ENCODE results near the gene TEKTIP1.

Gene TEKTIP1

DNA sequence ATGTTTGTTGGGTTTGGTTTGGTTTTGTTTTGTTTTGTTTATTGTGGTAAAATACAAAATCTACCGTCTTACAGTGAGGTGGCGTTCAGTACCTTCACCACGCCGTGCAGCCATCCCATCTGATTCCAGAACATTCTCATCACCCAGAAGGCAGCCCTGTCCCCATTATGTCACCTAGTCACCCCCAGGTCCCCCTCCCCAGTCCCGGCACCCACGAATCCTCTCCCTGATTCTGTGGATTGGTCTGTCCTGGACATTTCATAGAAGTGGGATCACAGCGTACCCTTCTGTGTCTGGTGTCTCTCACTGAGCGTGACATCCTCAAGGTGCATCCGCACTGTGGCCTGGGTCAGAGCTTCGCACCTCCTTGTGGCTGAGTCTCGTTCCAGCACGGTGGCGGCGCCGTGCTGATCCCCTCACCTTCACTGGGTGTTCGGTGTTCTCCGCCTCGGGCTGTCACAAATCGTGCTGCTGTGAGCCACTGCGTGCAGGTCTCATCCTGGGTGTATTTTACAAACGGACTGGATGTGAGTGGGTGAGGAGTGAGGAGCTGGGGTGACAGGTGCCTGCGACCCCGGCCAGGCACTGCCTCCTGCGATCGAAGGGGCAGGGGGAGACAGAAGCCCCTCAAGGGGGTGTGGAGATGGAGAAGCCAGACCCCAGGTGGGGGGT is 580 bp upstream of the TEKTIP1 start:
- no peak for DNase-seq

DNA sequence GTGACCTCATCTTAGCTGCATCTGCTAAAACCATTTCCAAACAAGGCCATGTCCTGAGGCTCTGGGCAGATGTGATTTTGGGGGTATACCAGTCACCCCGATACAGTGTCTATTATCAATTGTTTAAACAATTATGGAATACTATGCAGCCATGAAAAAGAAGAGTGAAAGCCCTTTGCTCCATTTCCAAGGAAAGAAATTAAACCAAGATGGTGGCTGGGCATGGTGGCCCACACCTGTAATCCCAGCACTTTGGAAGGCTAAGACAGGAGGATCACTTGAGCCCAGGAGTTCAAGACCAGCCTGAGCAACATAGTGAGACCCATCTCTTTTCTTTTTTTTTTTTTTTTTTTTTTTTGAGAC is 763 bp downstream of the TEKTIP1 start:
- no peak for DNase-seq

DNA sequence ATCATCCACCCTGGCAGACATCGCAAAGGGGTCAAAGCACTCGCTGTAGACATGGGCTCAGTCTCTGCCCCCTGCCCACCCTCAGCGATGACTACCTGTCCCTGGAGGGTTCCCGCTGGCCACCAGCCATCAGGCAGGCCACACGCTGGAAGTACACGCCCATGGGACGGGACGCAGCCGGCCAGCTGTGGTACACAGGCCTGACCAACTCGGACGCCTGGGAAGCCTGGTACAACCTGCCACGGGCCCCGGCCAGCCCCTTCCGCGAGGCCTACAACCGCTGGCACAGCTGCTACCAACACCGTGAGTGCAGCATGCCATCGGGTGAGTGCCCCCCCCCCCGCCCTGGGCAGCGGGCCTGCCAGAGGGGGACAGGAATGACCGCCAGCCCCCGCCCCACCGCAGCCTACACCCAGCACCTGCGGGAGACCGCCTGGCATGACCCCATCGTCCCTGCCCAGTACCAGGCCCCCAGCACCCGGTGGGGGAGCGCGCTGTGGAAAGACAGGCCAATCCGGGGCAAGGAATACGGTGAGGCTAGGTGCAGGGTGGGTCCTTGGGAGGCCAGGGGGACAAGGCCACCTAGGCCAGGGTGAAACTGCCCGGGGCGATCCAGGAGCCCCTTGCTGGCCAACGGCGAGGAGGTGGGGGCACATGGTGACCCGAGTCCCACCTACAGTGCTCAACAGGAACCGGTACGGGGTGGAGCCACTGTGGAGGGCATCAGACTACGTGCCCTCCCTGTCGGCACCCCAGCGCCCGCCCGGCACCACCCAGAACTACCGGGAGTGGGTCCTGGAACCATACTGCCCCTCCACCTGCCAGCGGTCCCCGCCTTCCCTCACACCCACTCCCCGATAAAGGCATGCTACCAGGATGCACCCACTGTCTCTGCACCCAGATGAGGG is 4.4 kb downstream of the TEKTIP1 start:
- no peak for DNase-seq

DNA sequence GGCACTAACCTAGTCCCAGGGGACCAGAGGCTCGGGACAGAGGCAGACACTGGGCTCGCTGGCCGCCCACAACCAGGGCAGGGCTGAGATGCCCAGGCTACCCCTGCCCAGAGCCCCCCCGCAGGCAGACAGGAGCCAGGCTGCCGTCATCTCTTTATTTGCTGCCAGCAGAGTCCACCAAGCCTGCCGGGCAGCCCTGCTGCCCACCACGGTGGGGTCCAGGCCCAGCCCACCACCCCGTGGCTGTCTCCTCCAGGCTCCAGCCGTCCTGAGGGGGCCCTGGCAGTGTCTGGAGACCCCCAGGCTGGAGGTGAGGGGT is 5.0 kb downstream of the TEKTIP1 start:
- no peak for DNase-seq

DNA sequence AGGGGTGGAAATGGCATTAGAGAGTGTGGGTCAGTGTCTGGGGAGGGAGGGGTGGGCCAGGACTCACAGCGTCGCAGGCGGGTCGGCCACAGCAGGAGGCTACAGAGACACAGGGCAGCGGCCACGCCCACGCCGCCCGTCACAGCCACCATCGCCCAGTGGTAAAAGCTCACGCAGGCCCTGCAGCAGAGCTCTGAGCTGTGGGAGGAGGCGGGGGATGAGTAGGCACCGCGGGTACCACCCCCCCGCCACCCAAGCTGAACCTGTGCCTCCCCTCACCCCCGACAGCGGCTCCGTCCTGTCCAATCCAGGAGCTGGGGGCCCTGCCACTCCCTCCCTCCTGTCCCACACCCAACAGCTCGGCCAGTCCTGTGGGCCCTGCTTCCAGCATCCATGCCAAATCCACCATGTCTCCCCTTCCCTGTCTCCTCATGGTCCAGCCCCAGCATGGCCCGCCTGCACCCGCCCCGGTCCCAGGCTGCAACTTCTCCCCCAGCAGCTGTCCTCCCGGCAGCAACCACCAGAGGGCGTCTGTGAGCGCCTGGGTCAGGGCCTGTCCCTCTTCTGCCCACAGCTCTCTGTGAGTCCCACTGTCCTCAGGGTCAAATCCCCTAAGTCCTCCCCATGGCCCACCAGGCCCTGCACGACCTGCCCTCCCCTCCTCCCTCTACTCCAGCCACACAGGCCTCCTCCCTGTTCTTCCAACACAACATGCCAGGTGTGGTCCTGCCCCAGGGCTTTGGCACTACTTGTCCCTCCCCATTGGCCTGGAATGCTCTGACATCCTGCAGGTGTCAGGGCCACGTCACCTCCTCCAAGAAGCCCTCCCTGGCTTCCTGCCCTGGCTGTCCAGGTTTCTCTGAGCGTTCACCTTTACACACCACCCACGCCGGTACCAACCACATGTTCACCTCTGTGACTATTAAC is 6.0 kb downstream of the TEKTIP1 start:
- peak; percentile 92 to 94 for DNase-seq

DNA sequence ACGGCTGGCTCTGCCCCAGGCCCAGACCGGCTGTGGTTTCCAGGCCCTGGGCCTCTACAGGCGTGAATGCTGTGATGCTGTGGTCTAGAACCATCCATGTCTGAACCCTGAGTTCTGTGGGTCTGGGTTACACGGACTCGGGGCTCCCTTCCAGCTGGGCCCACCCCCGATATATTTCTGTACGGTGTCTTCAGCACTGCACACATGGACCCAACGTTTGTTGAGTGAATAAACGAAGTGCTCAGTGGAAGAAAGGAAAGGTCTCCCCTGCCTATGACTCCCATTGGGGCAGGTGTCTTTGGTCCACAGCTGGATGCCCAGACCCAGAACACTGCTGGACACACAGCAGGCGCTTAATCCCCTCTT is 6.7 kb downstream of the TEKTIP1 start:
- DNase-seq, result no peak

DNA sequence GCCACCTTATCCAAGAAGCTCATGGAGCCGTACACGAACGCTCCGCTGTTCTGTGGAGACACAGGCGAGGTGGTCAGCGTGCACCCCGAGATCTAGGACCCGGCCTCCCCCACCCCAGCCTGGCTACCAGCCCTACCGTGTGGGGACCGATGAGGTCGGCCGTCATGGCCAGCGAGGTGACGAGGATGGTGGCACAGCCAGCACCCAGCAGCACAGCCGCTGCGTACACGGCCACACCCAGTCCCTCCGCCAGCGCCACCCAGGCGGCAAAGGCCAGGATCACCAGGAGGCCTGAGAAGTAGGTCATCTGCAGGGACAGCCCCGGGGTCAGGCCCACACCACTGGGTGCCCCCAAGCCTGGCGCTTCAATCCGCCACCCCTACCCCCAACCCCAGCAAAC is 7.1 kb downstream of the TEKTIP1 start:
- no peak for DNase-seq

DNA sequence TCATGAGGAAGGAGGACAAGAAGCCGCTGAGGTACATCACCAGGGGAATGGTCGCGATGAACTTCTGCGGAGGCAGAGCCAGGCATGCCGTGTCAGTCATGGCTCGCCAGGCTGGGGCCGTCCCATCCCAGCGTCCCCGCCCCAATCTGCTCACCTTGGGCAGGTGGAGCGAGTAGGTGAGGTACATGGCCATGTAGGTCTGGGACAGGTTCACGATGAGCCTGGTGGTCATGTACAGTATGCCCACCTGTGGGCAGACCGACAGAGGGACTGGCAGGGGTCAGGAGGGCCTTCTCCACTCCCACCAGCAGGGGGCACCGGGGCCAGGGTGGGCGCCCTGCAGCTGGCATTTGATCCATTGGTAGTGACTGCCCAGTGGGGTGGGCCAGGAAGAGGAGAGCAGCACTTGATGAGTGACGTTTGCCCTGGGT is 8.3 kb downstream of the TEKTIP1 start:
- DNase-seq, result peak; percentile 64 to 68

DNA sequence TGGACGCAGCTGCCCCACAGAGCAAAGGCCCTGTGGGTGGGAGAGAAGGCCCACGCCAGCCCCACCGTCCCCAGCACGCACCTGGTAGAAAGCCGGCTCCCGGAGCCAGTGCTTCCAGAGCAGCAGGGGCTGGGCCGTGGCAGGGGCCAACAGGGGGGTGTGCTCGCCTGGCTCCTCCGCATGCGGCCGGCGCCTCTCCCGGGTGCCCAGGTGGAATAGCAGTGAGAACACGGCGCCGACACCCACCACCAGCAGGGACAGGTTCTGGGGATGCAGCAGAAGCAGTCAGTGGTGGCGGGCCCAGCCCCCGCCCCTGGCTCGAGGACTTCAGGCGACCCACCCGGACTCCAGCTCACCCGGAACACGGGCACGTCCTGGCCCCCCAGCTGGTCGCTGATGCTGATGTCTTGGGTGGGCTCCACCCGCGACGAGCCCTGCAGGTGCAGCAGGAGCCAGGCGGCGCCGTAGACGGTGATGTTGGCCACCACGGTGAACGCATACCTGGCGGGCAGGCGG is 8.9 kb downstream of the TEKTIP1 start:
- no peak for DNase-seq

DNA sequence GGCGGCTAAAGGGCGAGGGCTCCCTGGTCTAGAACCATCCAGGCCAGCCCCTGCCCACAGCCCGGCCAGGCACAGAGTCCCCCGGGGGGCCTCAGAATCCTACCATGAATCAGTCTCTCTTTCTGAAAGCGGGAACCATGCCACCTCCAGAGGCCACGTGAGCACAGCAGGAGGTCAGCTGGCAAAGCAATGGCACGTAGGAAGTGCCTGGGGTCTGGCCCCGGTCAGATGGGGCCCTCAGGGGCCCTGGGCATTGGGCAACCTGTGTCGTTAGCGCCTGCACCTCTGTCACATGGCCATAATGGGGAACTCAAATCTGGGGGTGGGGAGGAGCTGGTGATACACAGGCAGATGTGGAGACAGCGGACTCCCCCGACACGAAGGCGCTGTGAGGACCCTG is 9.6 kb downstream of the TEKTIP1 start:
- DNase-seq, result no peak

DNA sequence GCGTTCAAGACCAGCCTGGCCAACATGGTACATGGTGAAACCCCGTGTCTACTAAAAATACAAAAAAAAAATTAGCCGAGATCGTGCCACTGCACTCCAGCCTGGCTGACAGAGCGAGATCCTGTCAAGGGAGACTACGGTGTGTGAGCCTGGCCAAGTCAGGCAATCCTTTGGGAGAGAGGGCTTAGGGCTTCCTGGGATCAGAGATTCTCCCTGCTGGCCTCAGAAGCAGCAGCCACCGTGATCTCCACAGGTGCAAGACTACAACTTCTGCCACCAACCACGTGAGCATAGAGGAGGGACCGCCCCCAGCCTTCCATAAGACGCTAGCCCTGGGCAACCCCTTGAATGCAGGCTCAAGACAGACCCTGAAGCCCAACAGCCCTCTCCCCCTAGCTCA is 10.8 kb downstream of the TEKTIP1 start:
- no peak for DNase-seq

DNA sequence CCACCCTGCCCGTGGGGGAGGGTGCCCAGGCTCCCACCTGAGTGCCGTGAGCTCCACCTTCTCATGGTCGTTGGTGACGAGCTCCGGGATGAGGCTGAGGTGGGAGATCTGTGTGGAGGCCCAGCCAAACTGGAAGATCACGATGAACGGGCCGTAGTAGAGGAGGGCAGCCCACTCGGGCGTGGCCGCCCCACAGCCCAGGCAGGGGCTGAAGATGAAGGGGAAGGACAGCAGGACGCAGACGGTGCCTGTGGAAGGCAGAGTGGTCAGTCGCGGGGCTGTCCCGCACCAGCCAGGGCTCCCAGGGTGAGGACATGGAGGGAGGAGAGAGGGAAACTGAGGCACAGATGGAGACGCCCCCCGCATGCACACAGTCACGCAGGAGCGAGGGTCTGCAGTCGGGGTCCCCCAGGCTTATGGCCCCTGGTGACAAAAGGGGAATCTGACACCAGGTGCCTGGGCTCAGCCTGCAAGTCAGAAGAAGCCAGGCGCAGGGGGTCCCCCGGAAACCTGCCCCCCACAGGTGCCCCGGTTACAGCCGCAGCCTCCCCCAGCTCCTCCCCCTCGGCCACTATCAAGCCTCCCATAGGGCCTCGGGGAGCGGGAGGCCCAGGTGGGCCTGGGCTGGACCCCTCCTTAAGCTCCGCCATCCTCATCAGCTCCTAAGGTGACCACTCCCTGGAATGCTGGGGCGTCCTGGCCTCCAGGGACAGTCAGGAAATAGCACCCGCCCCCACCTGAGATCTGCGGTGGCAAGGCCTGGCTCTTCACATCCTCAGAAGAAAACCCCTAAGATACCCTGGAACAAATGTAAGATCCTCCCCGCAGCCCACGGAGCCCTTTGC is 12.2 kb downstream of the TEKTIP1 start:
- DNase-seq, result no peak

DNA sequence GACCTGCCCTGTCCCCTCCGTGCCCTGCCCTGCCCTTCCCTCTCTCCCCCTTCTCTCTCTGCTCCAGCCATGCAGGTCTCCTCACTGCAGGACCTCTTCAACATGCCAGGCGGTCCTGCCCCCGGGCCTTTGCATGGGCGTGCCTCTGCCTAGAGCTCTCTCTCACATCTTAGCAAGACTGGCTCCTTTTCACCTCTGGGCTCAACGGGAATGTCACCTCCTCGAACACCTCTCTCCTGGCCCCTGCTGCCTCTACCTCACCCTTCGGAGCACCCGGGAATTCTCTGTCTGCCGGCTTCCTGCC is 12.8 kb downstream of the TEKTIP1 start:
- no peak for DNase-seq

DNA sequence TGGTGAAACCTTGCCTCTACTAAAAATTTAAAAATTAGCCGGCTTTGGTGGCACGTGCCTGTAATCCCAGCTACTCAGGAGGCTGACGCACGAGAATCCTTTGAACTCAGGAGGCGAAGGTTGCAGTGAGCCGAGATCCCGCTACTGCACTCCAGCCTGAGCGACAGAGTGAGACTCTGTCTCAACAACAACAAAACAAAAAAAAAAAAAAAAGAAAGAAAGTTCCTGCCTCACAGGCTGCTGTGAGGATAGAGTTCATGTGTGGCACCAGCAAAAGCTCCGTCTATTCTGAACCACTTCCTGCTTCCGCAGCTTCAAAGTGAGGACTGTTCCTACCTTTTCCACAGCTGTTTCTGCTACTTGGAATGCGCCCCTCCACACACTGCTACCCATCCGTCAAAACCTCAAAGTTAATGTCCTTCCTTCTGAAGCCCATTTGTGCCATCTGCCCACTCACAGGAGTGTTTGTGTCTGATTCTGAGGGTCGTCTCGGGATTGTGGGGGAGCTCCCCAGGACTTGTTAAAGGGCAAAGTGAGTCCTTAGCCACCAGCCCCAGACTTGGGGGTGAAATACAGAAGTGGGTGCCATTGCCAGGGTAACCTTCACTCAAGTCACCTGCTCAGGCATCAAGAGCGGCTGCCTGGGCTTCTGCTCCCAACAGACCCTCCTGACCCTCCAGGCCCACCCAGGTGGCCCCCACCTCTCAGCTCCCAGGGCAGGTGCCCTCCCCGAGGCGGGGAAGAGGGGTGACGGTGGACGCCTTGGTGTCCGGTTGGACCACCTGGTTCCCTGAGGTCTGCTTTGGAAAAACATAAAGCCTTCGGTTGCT is 15.5 kb downstream of the TEKTIP1 start:
- DNase-seq, result peak; percentile 47 to 48

DNA sequence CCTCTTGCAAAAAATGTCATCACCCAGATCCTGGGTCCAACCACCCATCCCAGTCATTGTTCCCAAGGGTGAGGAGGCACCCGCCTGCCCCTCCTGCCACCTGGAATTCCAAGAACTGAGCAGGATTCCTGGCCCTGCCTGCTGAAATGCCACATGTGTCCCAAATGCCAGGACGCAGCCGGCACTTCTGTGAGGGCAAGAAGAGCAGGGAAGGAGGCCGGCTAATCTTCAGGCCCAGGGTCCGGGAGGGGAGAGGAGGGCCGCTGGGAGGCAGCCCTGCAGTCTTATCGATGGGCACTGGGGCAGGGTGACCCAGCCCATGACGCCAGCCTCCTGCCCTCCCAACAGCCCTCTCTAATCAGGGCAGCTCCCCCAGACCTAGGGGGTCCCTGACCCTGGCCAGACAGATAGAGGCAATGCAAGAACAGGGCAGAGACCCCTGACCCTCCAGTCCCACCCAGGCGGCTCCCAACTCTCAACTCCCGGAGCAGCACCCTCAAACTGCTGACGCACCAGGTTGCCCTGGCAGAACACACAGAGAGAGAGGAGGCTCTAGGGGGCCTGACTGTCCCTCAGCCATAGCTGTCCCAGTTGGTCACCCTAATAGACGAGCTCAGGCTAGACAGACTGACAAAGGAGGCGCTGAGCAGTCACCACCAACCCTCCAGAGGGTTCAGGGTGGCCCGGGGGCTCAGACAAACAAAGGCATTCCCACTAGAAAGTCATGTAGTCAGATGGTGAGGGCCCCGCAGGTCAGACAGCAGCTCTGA is 16.9 kb downstream of the TEKTIP1 start:
- no peak for DNase-seq

DNA sequence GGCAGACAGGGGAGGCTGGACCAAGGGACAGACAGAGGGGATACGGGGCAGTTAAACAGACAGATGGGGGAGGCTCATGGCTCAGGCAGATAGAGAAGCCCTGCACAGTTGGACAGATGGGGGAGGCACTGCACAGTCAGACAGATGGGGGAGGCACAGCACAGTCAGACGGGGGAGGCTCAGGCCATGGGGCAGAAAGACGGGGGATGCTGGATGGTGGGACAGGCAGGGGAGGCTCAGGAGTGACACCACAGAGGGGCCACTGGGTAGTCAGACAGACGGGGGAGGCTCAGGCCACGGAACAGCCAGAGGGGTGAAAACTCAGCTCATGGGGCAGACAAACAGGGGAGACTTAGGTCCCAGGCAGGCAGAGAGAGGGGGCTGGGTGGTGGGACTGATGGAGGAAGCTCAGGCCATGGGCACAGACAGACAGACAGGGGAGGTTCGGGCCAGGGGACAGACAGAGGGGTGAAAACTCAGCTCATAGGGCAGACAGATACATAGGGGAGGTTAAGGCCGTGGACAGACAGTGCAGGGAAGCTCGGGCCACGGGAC is 17.5 kb downstream of the TEKTIP1 start:
- no peak for DNase-seq

DNA sequence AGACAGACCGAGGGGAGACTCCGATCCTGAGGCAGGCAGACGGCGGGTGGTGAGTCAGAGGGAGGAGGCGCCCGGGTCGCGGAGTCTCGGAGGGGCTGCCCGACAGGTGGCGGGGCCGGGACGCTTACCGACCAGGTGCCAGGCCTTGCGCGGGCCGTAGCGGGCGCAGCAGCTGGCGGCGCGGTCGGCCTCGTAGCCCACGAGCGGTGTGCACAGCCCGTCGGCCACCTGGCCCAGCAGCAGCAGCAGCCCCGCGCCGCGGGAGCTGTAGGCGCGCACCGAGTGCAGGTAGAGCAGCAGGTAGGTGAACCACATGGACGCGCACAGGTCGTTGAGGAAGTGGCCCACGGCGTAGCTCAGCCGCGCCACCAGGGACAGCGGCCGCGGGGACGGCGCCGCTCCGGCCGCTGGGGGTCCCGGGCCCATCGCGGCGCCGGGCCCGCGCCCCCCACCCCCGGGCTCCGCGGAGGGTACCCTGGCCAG is 18.0 kb downstream of the TEKTIP1 start:
- peak; percentile 72 to 81 for DNase-seq

DNA sequence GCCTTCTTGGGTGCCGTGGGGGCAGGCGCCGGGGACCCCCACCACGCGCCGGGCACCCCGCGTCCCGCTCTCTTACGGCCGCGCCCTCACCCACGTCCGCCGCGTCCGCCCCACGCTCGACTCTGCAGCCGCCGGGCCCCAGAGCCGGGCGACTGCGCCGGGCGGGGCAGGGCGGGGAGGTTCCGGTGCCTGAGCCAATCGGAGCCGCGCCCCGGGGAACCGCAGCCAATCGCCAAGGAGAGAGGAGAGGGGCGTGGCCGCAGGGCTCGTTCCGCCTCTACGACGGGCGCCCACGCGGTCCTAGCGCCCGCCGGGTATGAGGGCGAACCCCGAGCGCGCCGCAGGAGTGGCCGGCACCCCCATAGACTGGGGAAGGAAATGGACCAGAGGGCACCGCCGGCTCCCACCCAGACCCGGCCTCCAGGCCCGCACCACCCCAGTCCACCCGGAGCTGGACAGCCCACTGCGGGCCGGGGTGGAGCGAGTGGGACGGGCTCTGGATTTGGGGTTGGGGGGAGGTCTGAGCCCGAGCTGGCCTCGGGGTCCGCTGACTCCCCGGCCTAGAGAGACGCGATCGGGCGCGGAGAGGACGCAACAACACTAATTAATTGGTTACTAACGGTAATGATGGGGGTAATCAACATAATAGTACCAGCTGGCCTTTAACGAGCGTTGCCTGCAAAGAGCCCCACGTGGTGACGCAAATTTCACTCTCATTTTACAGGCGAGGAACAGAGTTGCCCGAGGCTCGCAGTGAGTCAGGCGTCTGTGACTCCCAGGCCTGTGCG is 18.7 kb downstream of the TEKTIP1 start, which contains the start of gene MFSD12:
Gene MFSD12 (minus strand): TSS at position 126 of the 788 bp plus-strand sequence. CDS start 183 bp downstream, outside the sequence.
- peak; percentile 95 to 97 for DNase-seq

All from activated T-cell treated with anti-CD3 and anti-CD28 coated beads, Interleukin-2, amount 50 U/mL, for 48 hours (primary cell).